GM10266 (cell line): ENCODE results near the gene GNAT1.

ENCODE experiments used
- DNase-seq: peaks from one replicate; pipeline ENCODE4 v3.0.0; 2012; ENCODE audit errors: extremely low spot score
- CTCF ChIP-seq: IDR thresholded peaks from 2 replicates; pipeline ENCODE4 v1.5.1; 2012; ENCODE audit warnings: mild to moderate bottlenecking, low read depth; ENCODE audit not compliant: control insufficient read depth, insufficient read depth; ENCODE audit errors: missing control alignments

GNAT1 gene

GRCh38 chr3:50167841-50168209, 23.6 kb upstream of the GNAT1 start:
- DNase-seq = no peak
- TF ChIP-seq CTCF = no peak

DNA sequence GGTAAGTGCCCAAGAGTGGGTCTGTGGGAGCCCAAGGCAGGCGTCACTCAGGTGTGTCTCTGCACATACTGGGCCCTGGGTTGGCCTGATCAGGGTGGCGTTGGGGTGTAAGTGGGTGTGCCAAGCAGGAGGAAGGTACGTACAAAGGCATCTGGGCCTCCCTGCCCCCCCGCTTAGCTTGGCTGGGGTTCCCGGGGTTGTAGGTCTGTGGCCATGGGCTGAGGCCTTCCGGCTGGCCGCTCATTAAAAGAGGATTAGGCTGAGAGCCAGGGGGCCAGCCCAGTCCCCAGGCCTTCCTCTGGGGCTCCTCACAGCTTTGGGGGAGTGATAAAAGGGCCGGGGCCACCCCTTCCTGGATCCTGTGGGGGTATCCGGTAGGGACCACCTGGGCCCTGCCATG, 23.0 kb upstream of the GNAT1 start:
- no peak for DNase-seq
- TF ChIP-seq CTCF = no peak

- TF ChIP-seq CTCF = no peak
- DNase-seq = no peak
Observed at GRCh38 chr3:50168791-50169190, 22.6 kb upstream of the GNAT1 start.

- DNase-seq = no peak
- no peak for TF ChIP-seq CTCF
Observed at GRCh38 chr3:50169232-50169832, 22.1 kb upstream of the GNAT1 start.

DNA sequence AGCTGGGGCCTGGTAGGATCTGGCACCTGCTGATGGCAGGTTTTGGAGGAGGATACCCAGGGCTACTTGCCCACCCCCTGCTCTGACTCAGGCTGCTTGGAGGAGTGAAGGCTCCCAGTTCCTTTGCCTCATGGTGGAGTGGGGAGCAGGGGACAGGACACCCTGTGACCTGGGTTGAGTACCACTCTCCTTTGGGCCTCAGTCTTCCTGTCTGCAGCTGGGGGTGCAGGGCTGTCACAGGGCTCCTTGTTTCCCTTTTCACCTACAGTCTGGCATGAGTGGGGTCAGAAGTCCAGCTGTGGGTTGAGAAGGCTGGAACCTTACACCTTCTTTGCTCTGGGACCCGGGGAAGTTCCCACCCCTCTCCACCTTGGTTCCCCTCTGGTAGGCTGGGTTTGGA, 21.6 kb upstream of the GNAT1 start:
- no peak for TF ChIP-seq CTCF

DNA sequence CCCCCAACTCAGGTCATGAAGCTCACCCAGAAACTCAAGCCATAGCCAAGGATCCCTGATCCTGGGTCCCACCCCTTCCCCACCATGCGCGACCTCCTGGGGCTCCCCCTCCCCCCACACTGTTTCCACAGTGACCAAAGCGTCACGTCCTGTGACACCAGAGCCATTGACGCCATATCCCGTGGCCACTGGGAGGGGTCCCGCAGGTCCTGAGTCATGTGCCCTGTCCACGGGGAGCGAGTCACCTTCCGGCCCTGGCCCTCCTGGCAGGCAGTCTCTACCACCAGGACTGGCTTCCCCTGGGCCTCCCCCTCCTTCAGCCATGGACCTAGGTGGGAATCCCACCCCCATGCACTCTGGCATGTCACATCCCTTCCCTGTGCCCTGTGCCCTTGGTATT, 20.7 kb upstream of the GNAT1 start:
- no peak for DNase-seq

More for the DNA sequence above, 21.6 kb upstream of the GNAT1 start:
- DNase-seq = no peak

More for the DNA sequence above, 20.7 kb upstream of the GNAT1 start:
- no peak for TF ChIP-seq CTCF
